Prostate gland (tissue), 2 donors: Measurements from ENCODE around the gene SSU72. TPM values are rescaled to one million over a fixed set of nuclear protein-coding genes. Genes with fewer than 3 reads are reported as not detected.
"Not testable (repeated sequence)": the region's sequence is repeated elsewhere in the genome, so short reads cannot be mapped to it uniquely, and the experiment has no call there.

Source experiments
- DNase-seq: peaks from one replicate; pipeline ENCODE4 v3.0.0-alpha.2; 2019; ENCODE audit warnings: low spot score
- H3K27ac ChIP-seq, 2 donors: fragments of 200-600 bp; sonication (generic); 2 replicates each; pipeline ENCODE4 v1.5.1; 2017 to 2019
- H3K27me3 ChIP-seq: fragments of 200-600 bp; sonication (generic); replicated peaks from 2 replicates; pipeline ENCODE4 v1.5.1; 2019; ENCODE audit not compliant: insufficient read depth
- H3K36me3 ChIP-seq, 2 donors: fragments of 200-600 bp; sonication (generic); 1 replicate in 1 of 2; 2 replicates in 1 of 2; pipeline versions ENCODE4 v1.5.1 to v1.8.1; 2017 to 2019
- H3K4me1 ChIP-seq: fragments of 200-600 bp; sonication (generic); replicated peaks from 2 replicates; pipeline ENCODE4 v1.5.1; 2019
- H3K4me3 ChIP-seq, 2 donors: fragments of 200-600 bp; sonication (generic); 2 replicates each; pipeline ENCODE4 v1.5.1; 2017 to 2019
- H3K9me3 ChIP-seq: fragments of 200-600 bp; sonication (generic); 2 replicates; pipeline ENCODE4 v1.5.1; 2017
- CTCF ChIP-seq, 4 experiments: fragments of 200-600 bp in 2 of 4; fragments of 450-650 bp in 2 of 4; sonication (generic) in 2 of 4; IDR thresholded peaks; 1 replicate in 3 of 4; 2 replicates in 1 of 4; pipeline ENCODE4 v1.5.1; 2016 to 2019; ENCODE audit warnings: antibody characterized with exemption in 4 of 4, mild to moderate bottlenecking in 2 of 4, moderate library complexity in 2 of 4
- POLR2A ChIP-seq: fragments of 450-650 bp; IDR thresholded peaks from one replicate; pipeline ENCODE4 v1.6.1; 2016; ENCODE audit warnings: antibody characterized with exemption, mild to moderate bottlenecking
- POLR2AphosphoS5 ChIP-seq: sonication (generic); formaldehyde crosslinking; IDR thresholded peaks from one replicate; pipeline ENCODE4 v1.6.1; 2017; ENCODE audit warnings: antibody characterized with exemption
- WGBS: methylation state at CpG from one replicate; pipeline ENCODE4 v1.1.5; 2018; 5-methylcytosine and 5-hydroxymethylcytosine counted together
- intact Hi-C: fragments of 100-400 bp; cut with DNase I; formaldehyde crosslinking; loops from one replicate; pipeline ENCODE4 v1.14.2; 2022
- total RNA-seq, 2 donors: library from RNA; depleted of rRNA; stranded (reverse); fragments of >200 nt; gene quantifications; one replicate each; pipeline ENCODE4 v1.1.0, GENCODE V29; 2016

SSU72 gene
- total RNA-seq, 2 donors from 2014 or later: 173 to 203 TPM

- no peak overlapping the region for H3K4me3 ChIP-seq
- H3K4me1 ChIP-seq: peaks cover 4% of the 10 kb centered on the region
- no peaks in the 10 kb centered on the region for H3K27me3 ChIP-seq
- H3K36me3 ChIP-seq: no peaks in the 10 kb centered on the region
- no peak for TF ChIP-seq POLR2A
- no peak for TF ChIP-seq CTCF (IDR thresholded peaks at IDR 0.05)
- TF ChIP-seq POLR2AphosphoS5: no peak
- no peak overlapping the region for H3K27ac ChIP-seq
- H3K9me3 ChIP-seq: no peaks in the 10 kb centered on the region
- DNase-seq: no peak
- 90% methylated on average over 66 of the region's 66 CpGs for WGBS
- intact Hi-C loops: no loop called here
Measured at GRCh38 chr1:1535201-1536018, 39.3 kb downstream of the SSU72 start.

- Histone ChIP-seq H3K27me3 (no peaks in the 10 kb centered on the region), H3K27ac (no peak overlapping the region), H3K36me3 (no peaks in the 10 kb centered on the region), H3K4me3 (no peak overlapping the region), H3K9me3 (no peaks in the 10 kb centered on the region), H3K4me1 (peaks cover 4% of the 10 kb centered on the region)
- TF ChIP-seq POLR2AphosphoS5 (no peak), POLR2A (no peak), CTCF (IDR thresholded peaks at IDR 0.05) (no peak)
- intact Hi-C loops: no loop called here
- no peak for DNase-seq
- WGBS: 83% methylated on average over 19 of the region's 31 CpGs
Measured at GRCh38 chr1:1534401-1535154, 40.1 kb downstream of the SSU72 start.

GRCh38 chr1:1533894-1534291 is 40.8 kb downstream of the SSU72 start:
- H3K36me3 ChIP-seq, intact Hi-C loops: not testable (repeated sequence)
- WGBS: 90% methylated on average over 15 of the region's 18 CpGs

GRCh38 chr1:1533176-1533893 is 41.3 kb downstream of the SSU72 start:
- WGBS: 72% methylated on average over 15 of the region's 22 CpGs
- intact Hi-C loops, H3K4me3 ChIP-seq, H3K36me3 ChIP-seq, H3K9me3 ChIP-seq, H3K27me3 ChIP-seq, H3K4me1 ChIP-seq, H3K27ac ChIP-seq, DNase-seq: not testable (repeated sequence)

More at GRCh38 chr1:1533894-1534291, 40.8 kb downstream of the SSU72 start:
- not testable (repeated sequence) for H3K4me3 ChIP-seq, DNase-seq, H3K27ac ChIP-seq, H3K9me3 ChIP-seq, H3K4me1 ChIP-seq, H3K27me3 ChIP-seq

- 92% methylated on average over 4 of the region's 4 CpGs for WGBS
- Histone ChIP-seq H3K27ac (no peak overlapping the region), H3K4me3 (no peak overlapping the region), H3K9me3 (no peaks in the 10 kb centered on the region), H3K27me3 (no peaks in the 10 kb centered on the region), H3K36me3 (no peaks in the 10 kb centered on the region), H3K4me1 (no peaks in the 10 kb centered on the region)
- no peak for TF ChIP-seq POLR2AphosphoS5
- intact Hi-C loops: no loop called here
- no peak for DNase-seq
Measured at GRCh38 chr1:1531947-1532346, 42.7 kb downstream of the SSU72 start.

- 96% methylated on average over 8 of the region's 8 CpGs for WGBS
- no peak for TF ChIP-seq POLR2AphosphoS5
- TF ChIP-seq CTCF (IDR thresholded peaks at IDR 0.05): no peak
- TF ChIP-seq POLR2A: no peak
- no peaks in the 10 kb centered on the region for H3K9me3 ChIP-seq
- H3K27ac ChIP-seq: no peak overlapping the region
- intact Hi-C loops: no loop called here
- H3K27me3 ChIP-seq: no peaks in the 10 kb centered on the region
- DNase-seq: no peak
- no peaks in the 10 kb centered on the region for H3K4me1 ChIP-seq
- H3K4me3 ChIP-seq: no peak overlapping the region
- H3K36me3 ChIP-seq: no peaks in the 10 kb centered on the region
Measured at GRCh38 chr1:1529936-1530335, 44.7 kb downstream of the SSU72 start.
